Epithelial cell of umbilical artery (primary cell): ENCODE results near the gene TRIB2. TPM values are rescaled to one million over a fixed set of nuclear protein-coding genes. Genes with fewer than 3 reads are reported as not detected.

Experiments used
- total RNA-seq: library from RNA; depleted of rRNA; stranded (reverse); fragments of >200 nt; gene quantifications from 2 replicates; pipeline ENCODE4 v1.2.3, GENCODE V29; 2014

TRIB2 gene
- total RNA-seq, result 8.2 and 12.7 TPM in 2 replicates

GRCh38 chr2:12716282-12717190 is at the start of gene TRIB2:
TRIB2 (plus strand) TSS chr2:12716936; CDS start chr2:12718308, 1,372 bp downstream.

